ENCODE data around the gene CXCL3.

- no peak for TF ChIP-seq CTCF (IDR thresholded peaks at IDR 0.05)
- TF ChIP-seq POLR2A (IDR thresholded peaks at IDR 0.05): no peak
- TF ChIP-seq POLR2AphosphoS5 (IDR thresholded peaks at IDR 0.05; ENCODE audit: insufficient read depth in 1 of 2, low read depth in 1 of 2): no peak
Observed at GRCh38 chr4:74031576-74031975, 6.9 kb downstream of the CXCL3 start.
